Fibroblast of lung (primary cell): ENCODE results near the gene CCDC146. TPM values are rescaled to one million over a fixed set of nuclear protein-coding genes. Genes with fewer than 3 reads are reported as not detected.
"Not testable (repeated sequence)": the region's sequence is repeated elsewhere in the genome, so short reads cannot be mapped to it uniquely, and the experiment has no call there.

Source experiments
- DNase-seq, 2 donors: peaks; one replicate each; pipeline versions ENCODE4 v3.0.0 to v3.0.0-alpha.2; 2010; ENCODE audit warnings: low read depth in 2 of 2
- H2AFZ ChIP-seq: 2 replicates; pipeline ENCODE4 v1.5.1; 2012; ENCODE audit warnings: low read length, control low read depth, inconsistent platforms
- H3K27ac ChIP-seq: 2 replicates; pipeline ENCODE4 v1.5.1; 2011; ENCODE audit warnings: low read length, control low read depth; ENCODE audit not compliant: insufficient read depth
- H3K27me3 ChIP-seq: 2 replicates; pipeline ENCODE4 v1.5.1; 2011; ENCODE audit warnings: mild to moderate bottlenecking, low read length; ENCODE audit not compliant: control insufficient read depth, insufficient read depth
- H3K36me3 ChIP-seq: 2 replicates; pipeline ENCODE4 v1.5.1; 2011; ENCODE audit warnings: low read length; ENCODE audit not compliant: control insufficient read depth, insufficient read depth
- H3K4me1 ChIP-seq: 2 replicates; pipeline ENCODE4 v1.5.1; 2011; ENCODE audit warnings: low read length; ENCODE audit not compliant: control insufficient read depth, insufficient read depth; ENCODE audit errors: extremely low read depth
- H3K4me2 ChIP-seq: 2 replicates; pipeline ENCODE4 v1.5.1; 2011; ENCODE audit warnings: low read length, control low read depth; ENCODE audit not compliant: insufficient read depth; ENCODE audit errors: extremely low read depth
- H3K4me3 ChIP-seq, 4 experiments: fragments of 200-600 bp in 1 of 4; sonication (generic) in 1 of 4; replicated peaks in 1 of 4; 2 replicates each; pipeline ENCODE4 v1.5.1; 2011 to 2016; ENCODE audit warnings: low read length in 4 of 4, low read depth in 3 of 4, mild to moderate bottlenecking in 3 of 4, control low read depth in 2 of 4, inconsistent platforms in 1 of 4, mixed read lengths in 1 of 4; ENCODE audit not compliant: insufficient read depth in 1 of 4; ENCODE audit errors: control extremely low read depth in 1 of 4
- H3K79me2 ChIP-seq: 2 replicates; pipeline ENCODE4 v1.5.1; 2012; ENCODE audit warnings: mild to moderate bottlenecking, low read length, inconsistent platforms; ENCODE audit not compliant: control insufficient read depth, insufficient read depth
- H3K9ac ChIP-seq: 2 replicates; pipeline ENCODE4 v1.5.1; 2011; ENCODE audit warnings: mild to moderate bottlenecking, low read length, control low read depth; ENCODE audit not compliant: insufficient read depth
- H3K9me3 ChIP-seq: 2 replicates; pipeline ENCODE4 v1.5.1; 2012; ENCODE audit warnings: low read depth, low read length; ENCODE audit not compliant: control insufficient read depth, insufficient read depth
- H4K20me1 ChIP-seq: 2 replicates; pipeline ENCODE4 v1.5.1; 2011; ENCODE audit warnings: low read length; ENCODE audit not compliant: control insufficient read depth, insufficient read depth; ENCODE audit errors: extremely low read depth
- CTCF ChIP-seq, 2 donors: IDR thresholded peaks in 1 of 2; conservative IDR thresholded peaks in 1 of 2; 1 replicate in 1 of 2; 2 replicates in 1 of 2; pipeline ENCODE4 v1.5.1; 2011 to 2012; ENCODE audit warnings: low read length in 2 of 2, control low read depth in 1 of 2, inconsistent platforms in 1 of 2, low read depth in 1 of 2, mild to moderate bottlenecking in 1 of 2
- polyA plus RNA-seq, 2 donors: library from polyadenylated mRNA; depleted of rRNA in 1 of 2; stranded (reverse) in 1 of 2; unstranded in 1 of 2; fragments of >200 nt; gene quantifications; 2 replicates each; pipeline ENCODE4 v1.2.1, GENCODE V29; 2011 to 2012; ENCODE audit warnings: missing spikeins in 1 of 2
- total RNA-seq: library from RNA; depleted of rRNA; stranded (reverse); fragments of >200 nt; gene quantifications from 2 replicates; pipeline ENCODE4 v1.2.1, GENCODE V29; 2014

Gene CCDC146
- total and polyA plus RNA-seq, 2 donors (not counting 1 experiment from before 2014, with no cell fraction given), result 1.6 to 3.6 TPM

- peak in 1 of 2 donors; percentile 26 for DNase-seq
- not testable (repeated sequence) for H3K36me3 ChIP-seq, H3K9me3 ChIP-seq, H3K79me2 ChIP-seq, H3K4me3 ChIP-seq, H3K27ac ChIP-seq, H3K4me2 ChIP-seq, H3K9ac ChIP-seq, H2AFZ ChIP-seq, H4K20me1 ChIP-seq, H3K4me1 ChIP-seq, H3K27me3 ChIP-seq
Measured at GRCh38 chr7:77108362-77108761, 14.1 kb upstream of the CCDC146 start.

GRCh38 chr7:77112719-77113306, 9.6 kb upstream of the CCDC146 start:
- not testable (repeated sequence) for H3K4me2 ChIP-seq, H3K36me3 ChIP-seq, H3K79me2 ChIP-seq, H3K9ac ChIP-seq, H3K9me3 ChIP-seq, H3K27ac ChIP-seq, H3K4me3 ChIP-seq, H4K20me1 ChIP-seq, H2AFZ ChIP-seq, H3K27me3 ChIP-seq, H3K4me1 ChIP-seq
- peak; percentile 2 to 8 for TF ChIP-seq CTCF (conservative IDR thresholded peaks at IDR 0.05 in 1 of 2, IDR thresholded peaks at IDR 0.05 in 1 of 2; ENCODE audit: low read depth in 1 of 2, low read length in 2 of 2)
- peak in 1 of 2 donors; percentile 43 for DNase-seq

- not testable (repeated sequence) for H3K9me3 ChIP-seq, H3K4me3 ChIP-seq, H3K36me3 ChIP-seq, H3K79me2 ChIP-seq, H2AFZ ChIP-seq, H3K27ac ChIP-seq, H3K9ac ChIP-seq, H4K20me1 ChIP-seq, H3K4me2 ChIP-seq, H3K27me3 ChIP-seq, H3K4me1 ChIP-seq
- peak in 1 of 2 donors; percentile 8 for DNase-seq
Measured at GRCh38 chr7:77125486-77125885, 3.1 kb downstream of the CCDC146 start.

GRCh38 chr7:77127009-77127408, 4.6 kb downstream of the CCDC146 start:
- H3K4me3 ChIP-seq, H3K9ac ChIP-seq, DNase-seq, H4K20me1 ChIP-seq, H3K36me3 ChIP-seq, H2AFZ ChIP-seq, H3K4me1 ChIP-seq, H3K79me2 ChIP-seq, H3K27me3 ChIP-seq, H3K9me3 ChIP-seq, H3K4me2 ChIP-seq, H3K27ac ChIP-seq: not testable (repeated sequence)

- H2AFZ ChIP-seq, result peak overlapping the region; percentile 44
- not testable (repeated sequence) for H3K9me3 ChIP-seq, H3K9ac ChIP-seq, H4K20me1 ChIP-seq, H3K27ac ChIP-seq, H3K4me3 ChIP-seq, H3K27me3 ChIP-seq, H3K79me2 ChIP-seq, H3K36me3 ChIP-seq, DNase-seq, H3K4me2 ChIP-seq, H3K4me1 ChIP-seq
Measured at GRCh38 chr7:77128582-77129410, 6.4 kb downstream of the CCDC146 start.

GRCh38 chr7:77131781-77132180, 9.4 kb downstream of the CCDC146 start:
- H3K9me3 ChIP-seq, H3K4me2 ChIP-seq, H3K36me3 ChIP-seq, H3K27me3 ChIP-seq, H3K4me1 ChIP-seq, H3K9ac ChIP-seq, H2AFZ ChIP-seq, H3K79me2 ChIP-seq, H4K20me1 ChIP-seq, H3K4me3 ChIP-seq, DNase-seq, H3K27ac ChIP-seq: not testable (repeated sequence)
